H1 (cell line): ENCODE results near the gene GPR65. TPM values are rescaled to one million over a fixed set of nuclear protein-coding genes. Genes with fewer than 3 reads are reported as not detected.

ENCODE experiments used
- CTCF ChIA-PET: fragments of 300-600 bp; sonication (Branson Sonifier 250); formaldehyde crosslinking; loops from one replicate; lab custom pipeline; 2021; ENCODE audit not compliant: partially characterized antibody; lab: Charles Lee
- POLR2A ChIA-PET: fragments of 300-600 bp; sonication (Branson Sonifier 250); formaldehyde crosslinking; loops from one replicate; lab custom pipeline; 2021; ENCODE audit warnings: inconsistent platforms; ENCODE audit not compliant: partially characterized antibody; lab: Charles Lee
- DNase-seq, 2 experiments: peaks; one replicate each; pipeline versions ENCODE4 v3.0.0 to v3.0.0-alpha.2; 2010 to 2022; ENCODE audit warnings: low spot score in 2 of 2, low read depth in 1 of 2, mixed read lengths in 1 of 2
- FAIRE-seq: peaks from 2 replicates; lab custom pipeline; 2011; peaks lifted over from hg19 to GRCh38; lab: Jason Lieb, UNC
- H2AFZ ChIP-seq: 2 replicates; pipeline ENCODE4 v1.8.1; 2012; ENCODE audit warnings: low read length, inconsistent platforms
- H2AK5ac ChIP-seq: 2 replicates; pipeline ENCODE4 v1.6.1; 2013; ENCODE audit warnings: low read depth, low read length
- H2BK120ac ChIP-seq: replicated peaks from 2 replicates; pipeline ENCODE3; 2013; ENCODE audit warnings: low read depth, low read length, inconsistent platforms
- H2BK12ac ChIP-seq: 2 replicates; pipeline ENCODE4 v1.6.1; 2013; ENCODE audit warnings: low read depth, low read length
- H2BK15ac ChIP-seq: 2 replicates; pipeline ENCODE4 v1.6.1; 2013; ENCODE audit warnings: low read length
- H2BK20ac ChIP-seq: 2 replicates; pipeline ENCODE4 v1.6.1; 2013; ENCODE audit warnings: low read length
- H2BK5ac ChIP-seq: 2 replicates; pipeline ENCODE4 v1.6.1; 2013; ENCODE audit warnings: low read depth, low read length
- H3K14ac ChIP-seq: 2 replicates; pipeline ENCODE4 v1.6.1; 2013; ENCODE audit warnings: inconsistent platforms; ENCODE audit not compliant: insufficient read length
- H3K18ac ChIP-seq: 2 replicates; pipeline ENCODE4 v1.6.1; 2013; ENCODE audit warnings: low read length; ENCODE audit errors: extremely low read depth
- H3K23ac ChIP-seq: 2 replicates; pipeline ENCODE4 v1.6.1; 2013; ENCODE audit warnings: inconsistent platforms; ENCODE audit not compliant: insufficient read length
- H3K23me2 ChIP-seq: 2 replicates; pipeline ENCODE4 v1.6.1; 2013; ENCODE audit warnings: low read depth, low read length
- H3K27ac ChIP-seq: 2 replicates; pipeline ENCODE4 v1.6.1; 2011; ENCODE audit warnings: low read depth, low read length, inconsistent platforms
- H3K27me3 ChIP-seq, 4 experiments: replicated peaks in 1 of 4; 1 replicate in 1 of 4; 2 replicates in 3 of 4; pipeline versions ENCODE4 v1.6.1 to v1.8.1; 2011 to 2013; ENCODE audit warnings: low read length in 3 of 4, mild to moderate bottlenecking in 3 of 4, inconsistent platforms in 2 of 4, mixed read lengths in 2 of 4, moderate library complexity in 1 of 4; ENCODE audit not compliant: control insufficient read depth in 3 of 4, insufficient read depth in 3 of 4; ENCODE audit errors: extremely low read depth in 1 of 4
- H3K36me3 ChIP-seq, 4 experiments: 2 replicates each; pipeline versions ENCODE4 v1.6.1 to v1.8.1; 2011 to 2013; ENCODE audit warnings: mild to moderate bottlenecking in 4 of 4, low read length in 3 of 4, moderate library complexity in 2 of 4, control low read depth in 1 of 4, inconsistent platforms in 1 of 4; ENCODE audit not compliant: insufficient read depth in 4 of 4, control insufficient read depth in 2 of 4
- H3K4ac ChIP-seq: replicated peaks from 2 replicates; pipeline ENCODE3; 2013; ENCODE audit warnings: low read length, low read depth, mixed read lengths, inconsistent platforms; ENCODE audit not compliant: insufficient read length
- H3K4me1 ChIP-seq, 4 experiments: replicated peaks in 1 of 4; 1 replicate in 1 of 4; 2 replicates in 3 of 4; pipeline versions ENCODE4 v1.6.1 to v1.8.1; 2011 to 2013; ENCODE audit warnings: low read length in 3 of 4, inconsistent platforms in 2 of 4, mixed read lengths in 1 of 4; ENCODE audit not compliant: insufficient read depth in 4 of 4, control insufficient read depth in 3 of 4
- H3K4me2 ChIP-seq, 2 experiments: 2 replicates each; pipeline versions ENCODE4 v1.6.1 to v1.8.1; 2011 to 2013; ENCODE audit warnings: low read depth in 2 of 2, low read length in 2 of 2, control low read depth in 1 of 2, inconsistent platforms in 1 of 2, mild to moderate bottlenecking in 1 of 2; ENCODE audit not compliant: insufficient read depth in 1 of 2
- H3K4me3 ChIP-seq, 4 experiments: fragments of 200-600, 300-600 bp in 1 of 4; sonication (generic), shearing (Covaris generic), sonication (Bioruptor Twin) in 1 of 4; 2 replicates each; pipeline versions ENCODE4 v1.5.1 to v1.8.1; 2011 to 2016; ENCODE audit warnings: low read length in 4 of 4, low read depth in 3 of 4, control low read depth in 2 of 4, inconsistent platforms in 2 of 4, mild to moderate bottlenecking in 2 of 4, mixed read lengths in 1 of 4, moderate library complexity in 1 of 4; ENCODE audit not compliant: insufficient read depth in 2 of 4; ENCODE audit errors: extremely low read depth in 1 of 4
- H3K56ac ChIP-seq: replicated peaks from 2 replicates; pipeline ENCODE3; 2013; ENCODE audit warnings: low read depth, mild to moderate bottlenecking, mixed read lengths, low read length, inconsistent platforms; ENCODE audit not compliant: insufficient read length
- H3K79me1 ChIP-seq: 2 replicates; pipeline ENCODE4 v1.6.1; 2013; ENCODE audit warnings: low read depth, low read length, control low read depth
- H3K79me2 ChIP-seq, 2 experiments: 2 replicates each; pipeline versions ENCODE4 v1.6.1 to v1.8.1; 2012 to 2013; ENCODE audit warnings: low read length in 2 of 2, mild to moderate bottlenecking in 2 of 2, inconsistent platforms in 1 of 2; ENCODE audit not compliant: insufficient read depth in 2 of 2, control insufficient read depth in 1 of 2
- H3K9ac ChIP-seq, 4 experiments: replicated peaks in 1 of 4; 1 replicate in 1 of 4; 2 replicates in 3 of 4; pipeline versions ENCODE4 v1.6.1 to v1.8.1; 2011 to 2013; ENCODE audit warnings: low read depth in 3 of 4, low read length in 3 of 4, control low read depth in 2 of 4, mild to moderate bottlenecking in 2 of 4, moderate library complexity in 2 of 4, inconsistent platforms in 1 of 4; ENCODE audit errors: extremely low read depth in 1 of 4
- H3K9me3 ChIP-seq, 2 experiments: 2 replicates each; pipeline versions ENCODE4 v1.6.1 to v1.8.1; 2012 to 2013; ENCODE audit warnings: mild to moderate bottlenecking in 2 of 2, moderate library complexity in 2 of 2, control low read depth in 1 of 2, inconsistent platforms in 1 of 2, low read depth in 1 of 2, low read length in 1 of 2, mixed read lengths in 1 of 2; ENCODE audit not compliant: insufficient read depth in 2 of 2
- H4K20me1 ChIP-seq, 2 experiments: replicated peaks in 1 of 2; 2 replicates each; pipeline versions ENCODE3 to v1.8.1; 2011 to 2013; ENCODE audit warnings: inconsistent platforms in 2 of 2, low read length in 2 of 2, mild to moderate bottlenecking in 1 of 2; ENCODE audit not compliant: insufficient read depth in 2 of 2, control insufficient read depth in 1 of 2
- H4K5ac ChIP-seq: 2 replicates; pipeline ENCODE4 v1.6.1; 2013; ENCODE audit warnings: low read length, low read depth, mixed read lengths, inconsistent platforms; ENCODE audit not compliant: insufficient read length
- H4K8ac ChIP-seq: 2 replicates; pipeline ENCODE4 v1.8.0; 2013; ENCODE audit warnings: mild to moderate bottlenecking, moderate library complexity, low read length, inconsistent platforms; ENCODE audit not compliant: insufficient read depth; ENCODE audit errors: extremely low read depth
- H4K91ac ChIP-seq: replicated peaks from 2 replicates; pipeline ENCODE3; 2013; ENCODE audit warnings: low read length, mixed read lengths, inconsistent platforms; ENCODE audit not compliant: insufficient read length
- CBX8 ChIP-seq: fragments of 300-800, 300-1000 bp; sonication (generic); IDR thresholded peaks from 2 replicates; pipeline ENCODE4 v1.7.1; 2016; ENCODE audit warnings: low read depth, low read length, borderline replicate concordance
- EGR1 ChIP-seq: IDR thresholded peaks from 2 replicates; pipeline ENCODE4 v1.6.1; 2011; ENCODE audit warnings: low read depth, low read length, borderline replicate concordance
- YY1 ChIP-seq: IDR thresholded peaks from 2 replicates; pipeline ENCODE4 v1.6.1; 2011; ENCODE audit warnings: low read depth, mild to moderate bottlenecking, low read length
- WGBS, 2 experiments: shearing (Covaris generic) in 1 of 2; methylation state at CpG; one replicate each; pipeline versions ENCODE4 v1.1.6 to v1.1.7; 2013 to 2015; ENCODE audit warnings: low lambda C conversion rate in 2 of 2, mixed read lengths in 2 of 2, inconsistent platforms in 1 of 2, low coverage in 1 of 2, missing lambda C conversion rate in 1 of 2; ENCODE audit not compliant: insufficient replicate concordance in 2 of 2, insufficient coverage in 1 of 2, insufficient read length in 1 of 2; ENCODE audit errors: extremely low coverage in 1 of 2, missing lambda C conversion rate in 1 of 2; 5-methylcytosine and 5-hydroxymethylcytosine counted together
- polyA plus RNA-seq, 7 experiments: library from polyadenylated mRNA; depleted of rRNA in 3 of 7; stranded (reverse) in 5 of 7; unstranded in 2 of 7; fragments of >200 nt in 5 of 7; fragments of 200-250 nt in 2 of 7; gene quantifications; 1 replicate in 5 of 7; 2 replicates in 1 of 7; 4 replicates in 1 of 7; pipeline versions ENCODE4 v1.2.1 to v1.2.3, GENCODE V29; 2011 to 2013; ENCODE audit warnings: missing spikeins in 2 of 7, mixed read lengths in 2 of 7
- total RNA-seq: library from RNA; stranded (reverse); fragmentation: NEBNext Ultra II Directional; extraction: Animal tissue kit (Norgen Biotek cat#: 25700); gene quantifications from 2 replicates; pipeline ENCODE4 v1.2.1, GENCODE V29; 2021
- TF ChIP-seq, protein P1 (sequence below): IDR thresholded peaks from 2 replicates; pipeline ENCODE4 v1.6.1; 2012; ENCODE audit warnings: low read length, inconsistent platforms

GPR65 gene
- total and polyA plus RNA-seq, 2 of the 8 experiments (the other 6 are each of a cell fraction or from before 2014, with no cell fraction given) = not detected

DNA sequence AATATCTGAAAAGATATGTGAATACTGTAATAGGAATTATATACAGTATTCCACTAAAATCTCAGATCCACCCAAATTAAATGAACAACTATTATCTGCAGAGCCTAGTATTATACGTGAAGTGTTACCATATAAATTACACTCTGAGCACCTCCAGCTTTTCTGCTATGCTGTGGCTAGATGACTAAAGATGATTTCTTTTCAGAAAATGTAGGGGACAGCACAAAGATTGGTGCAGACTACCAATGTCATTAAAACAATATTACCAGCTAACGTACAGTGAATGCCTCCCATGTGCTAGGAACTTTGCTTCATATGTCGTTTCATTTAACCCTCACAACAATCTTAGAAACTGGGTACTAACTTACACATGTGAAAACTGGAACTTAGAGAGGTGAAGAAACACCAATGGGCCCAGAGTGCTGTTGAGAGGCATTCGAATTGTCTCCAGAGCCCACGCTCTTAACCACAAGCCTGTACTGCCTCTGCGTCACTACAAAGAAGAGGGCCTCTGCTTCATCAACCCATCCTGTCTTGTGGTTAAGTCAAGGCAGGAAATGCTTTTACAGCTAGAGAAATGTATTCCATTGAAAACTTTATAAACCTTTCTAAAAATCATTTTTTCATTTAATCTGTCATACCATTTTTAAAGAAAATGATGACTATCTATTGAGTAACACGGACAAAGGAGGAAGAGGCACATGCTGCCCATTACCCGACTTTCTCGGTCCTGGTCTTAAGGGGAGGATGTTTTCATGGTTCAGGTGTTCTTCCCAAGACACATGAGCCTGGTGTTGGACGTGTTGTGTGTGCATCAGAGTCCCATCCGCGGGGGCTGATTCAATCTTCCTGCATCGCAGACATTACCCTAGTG, 1.3 kb downstream of the GPR65 start:
- H3K79me1 ChIP-seq = no peaks in the 10 kb centered on the region
- H3K79me2 ChIP-seq = no peaks in the 10 kb centered on the region
- no peak overlapping the region for H2BK120ac ChIP-seq
- H4K5ac ChIP-seq = no peak overlapping the region
- H4K20me1 ChIP-seq = no peaks in the 10 kb centered on the region
- DNase-seq (no peak), FAIRE-seq (no peak)
- H2BK5ac ChIP-seq = no peak overlapping the region
- no peak overlapping the region for H3K56ac ChIP-seq
- no peak overlapping the region for H2AK5ac ChIP-seq
- H3K18ac ChIP-seq = no peak overlapping the region
- no peak overlapping the region for H3K4ac ChIP-seq
- no peak overlapping the region for H2AFZ ChIP-seq
- H2BK15ac ChIP-seq = no peak overlapping the region
- WGBS, 2 experiments = 94% methylated on average over 13 of the region's 13 CpGs; no CpG with 5 or more reads in 1 of the 2 experiments
- H3K4me1 ChIP-seq = no peaks in the 10 kb centered on the region
- H4K91ac ChIP-seq = no peak overlapping the region
- no peak overlapping the region for H3K27ac ChIP-seq
- no peak overlapping the region for H3K4me3 ChIP-seq
- H3K9me3 ChIP-seq = no peaks in the 10 kb centered on the region
- H3K27me3 ChIP-seq = no peaks in the 10 kb centered on the region
- ChIA-PET CTCF (no interaction called here), POLR2A (no interaction called here)
- H3K36me3 ChIP-seq = no peaks in the 10 kb centered on the region
- no peak overlapping the region for H3K9ac ChIP-seq
- no peak overlapping the region for H3K23ac ChIP-seq
- no peak overlapping the region for H3K14ac ChIP-seq
- no peak overlapping the region for H4K8ac ChIP-seq
- no peak overlapping the region for H2BK12ac ChIP-seq
- no peak overlapping the region for H2BK20ac ChIP-seq
- no peaks in the 10 kb centered on the region for H3K23me2 ChIP-seq
- H3K4me2 ChIP-seq = no peak overlapping the region
- TF ChIP-seq EGR1 = no peak
- TF ChIP-seq, protein P1, sequence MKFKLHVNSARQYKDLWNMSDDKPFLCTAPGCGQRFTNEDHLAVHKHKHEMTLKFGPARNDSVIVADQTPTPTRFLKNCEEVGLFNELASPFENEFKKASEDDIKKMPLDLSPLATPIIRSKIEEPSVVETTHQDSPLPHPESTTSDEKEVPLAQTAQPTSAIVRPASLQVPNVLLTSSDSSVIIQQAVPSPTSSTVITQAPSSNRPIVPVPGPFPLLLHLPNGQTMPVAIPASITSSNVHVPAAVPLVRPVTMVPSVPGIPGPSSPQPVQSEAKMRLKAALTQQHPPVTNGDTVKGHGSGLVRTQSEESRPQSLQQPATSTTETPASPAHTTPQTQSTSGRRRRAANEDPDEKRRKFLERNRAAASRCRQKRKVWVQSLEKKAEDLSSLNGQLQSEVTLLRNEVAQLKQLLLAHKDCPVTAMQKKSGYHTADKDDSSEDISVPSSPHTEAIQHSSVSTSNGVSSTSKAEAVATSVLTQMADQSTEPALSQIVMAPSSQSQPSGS = no peak
- no peak for TF ChIP-seq YY1
- no peak for TF ChIP-seq CBX8
